T-cell (primary cell): Measurements from ENCODE around the gene NAB2. TPM values are rescaled to one million over a fixed set of nuclear protein-coding genes. Genes with fewer than 3 reads are reported as not detected.

Experiments used
- ATAC-seq, 4 experiments: fragments of 200-7000 bp in 3 of 4; fragments of 150-1000 bp in 1 of 4; cut with Tn5 transposase; replicated peaks in 1 of 4; 1 replicate in 3 of 4; 2 replicates in 1 of 4; pipeline ENCODE4 v1.10.0; 2021; ENCODE audit warnings: moderate library complexity in 3 of 4, mild to moderate bottlenecking in 2 of 4, moderate number of reproducible peaks in 1 of 4
- CTCF ChIA-PET, 2 donors: fragments of 300-600 bp; sonication (Branson Sonifier 250); formaldehyde crosslinking; loops; one replicate each; lab custom pipeline; 2022; ENCODE audit warnings: antibody characterized with exemption in 2 of 2; lab: Charles Lee
- POLR2A ChIA-PET, 2 donors: fragments of 300-600 bp; sonication (Branson Sonifier 250); formaldehyde crosslinking; loops; one replicate each; lab custom pipeline; 2022; ENCODE audit warnings: antibody characterized with exemption in 2 of 2; lab: Charles Lee
- DNase-seq, 35 experiments: peaks; one replicate each; pipeline versions ENCODE4 v3.0.0 to v3.0.0-alpha.2; 2013 to 2023
- H3K27ac ChIP-seq: one replicate; pipeline ENCODE4 v1.5.1; 2013; ENCODE audit warnings: low read length
- H3K27me3 ChIP-seq, 2 experiments: replicated peaks in 1 of 2; 1 replicate in 1 of 2; 2 replicates in 1 of 2; pipeline versions ENCODE4 v1.6.1 to v1.7.0; 2013; ENCODE audit warnings: low read length in 1 of 2, mixed read lengths in 1 of 2; ENCODE audit not compliant: control insufficient read depth in 2 of 2, insufficient read depth in 2 of 2; ENCODE audit errors: extremely low read depth in 1 of 2
- H3K36me3 ChIP-seq, 2 donors: 1 replicate in 1 of 2; 2 replicates in 1 of 2; pipeline versions ENCODE4 v1.6.1 to v1.7.0; 2013; ENCODE audit warnings: low read length in 1 of 2; ENCODE audit not compliant: control insufficient read depth in 2 of 2, insufficient read depth in 1 of 2; ENCODE audit errors: extremely low read depth in 1 of 2
- H3K4me1 ChIP-seq, 2 experiments: 1 replicate in 1 of 2; 2 replicates in 1 of 2; pipeline versions ENCODE4 v1.6.1 to v1.7.0; 2013; ENCODE audit warnings: low read length in 2 of 2, mixed read lengths in 1 of 2; ENCODE audit not compliant: insufficient read depth in 2 of 2, control insufficient read depth in 1 of 2; ENCODE audit errors: extremely low read depth in 1 of 2
- H3K4me3 ChIP-seq, 2 donors: 1 replicate in 1 of 2; 2 replicates in 1 of 2; pipeline versions ENCODE4 v1.5.1 to v1.7.0; 2013; ENCODE audit warnings: mild to moderate bottlenecking in 2 of 2, low read length in 1 of 2, moderate library complexity in 1 of 2; ENCODE audit not compliant: control insufficient read depth in 1 of 2; ENCODE audit errors: extremely low read depth in 1 of 2
- H3K9me3 ChIP-seq: 2 replicates; pipeline ENCODE4 v1.7.0; 2013
- H3K27ac Mint-ChIP-seq, 2 donors: one replicate each; pipeline ENCODE4 v1.8.0; 2020 to 2021; ENCODE audit warnings: mild to moderate bottlenecking in 2 of 2, mixed read lengths in 2 of 2
- H3K27me3 Mint-ChIP-seq, 2 donors: one replicate each; pipeline ENCODE4 v1.8.0; 2021 to 2022; ENCODE audit warnings: mixed read lengths in 2 of 2
- H3K36me3 Mint-ChIP-seq: one replicate; pipeline ENCODE4 v1.8.0; 2021; ENCODE audit warnings: mixed read lengths
- H3K4me1 Mint-ChIP-seq, 3 donors: one replicate each; pipeline ENCODE4 v1.8.0; 2020 to 2022; ENCODE audit warnings: mixed read lengths in 3 of 3, mild to moderate bottlenecking in 1 of 3
- H3K4me3 Mint-ChIP-seq, 3 donors: one replicate each; pipeline ENCODE4 v1.8.0; 2020 to 2022; ENCODE audit warnings: mild to moderate bottlenecking in 3 of 3, mixed read lengths in 3 of 3, moderate library complexity in 3 of 3
- H3K9me3 Mint-ChIP-seq, 3 donors: one replicate each; pipeline ENCODE4 v1.8.0; 2020 to 2022; ENCODE audit warnings: mixed read lengths in 3 of 3
- WGBS: methylation state at CpG from one replicate; pipeline ENCODE4 v1.1.5; 2013; ENCODE audit warnings: missing lambda C conversion rate; ENCODE audit not compliant: insufficient coverage; 5-methylcytosine and 5-hydroxymethylcytosine counted together
- total RNA-seq, 35 experiments: library from RNA in 6 of 35; stranded (reverse) in 6 of 35; fragments of 120-200 nt in 1 of 35; gene quantifications; one replicate each; pipeline versions ENCODE4 v1.2.1 to v1.2.4 and lab custom pipeline; 2013 to 2026

Gene NAB2
- total RNA-seq, 5 donors from 2014 or later (not counting 1 experiment from before 2014, with no cell fraction given): 4.2 to 21.6 (median 16.9) TPM

- peaks cover 14 to 32% of the 10 kb centered on the region in 2 donors for H3K36me3 ChIP-seq
- ATAC-seq: peak in 3 of 4 experiments; percentile 1 to 43 (median 5)
- peak overlapping the region; percentile 96 to 97 for H3K27ac Mint-ChIP-seq
- CTCF ChIA-PET: interaction anchor here (0.6 to 5.9 kb wide), 14 partner anchors 13 to 788 kb away, joined by 3 to 201 read pairs (median 14); partner anchors contain the start of genes NAB2 (in 1 of the 2), NACA (in 1 of the 2), NEMP1 (in 1 of the 2) and ZBTB39 (in 1 of the 2)
- H3K9me3 Mint-ChIP-seq: no peaks in the 10 kb centered on the region
- 3% methylated on average over 5 of the region's 28 CpGs for WGBS
- H3K9me3 ChIP-seq: no peaks in the 10 kb centered on the region
- peaks cover 46 to 61% (median 50%) of the 10 kb centered on the region in 3 donors for H3K4me1 Mint-ChIP-seq
- peaks cover 17 to 56% of the 10 kb centered on the region in 2 experiments for H3K4me1 ChIP-seq
- no peaks in the 10 kb centered on the region for H3K27me3 ChIP-seq
- peak overlapping the region; percentile 91 for H3K27ac ChIP-seq
- H3K4me3 Mint-ChIP-seq: peak overlapping the region; percentile 89 to 98 (median 92)
- peak overlapping the region; percentile 68 to 97 for H3K4me3 ChIP-seq
- H3K27me3 Mint-ChIP-seq: no peaks in the 10 kb centered on the region
- peaks cover 24% of the 10 kb centered on the region for H3K36me3 Mint-ChIP-seq
- POLR2A ChIA-PET: interaction anchor here (0.6 to 2.3 kb wide), 9 partner anchors 10 to 750 kb away, joined by 3 to 11 read pairs (median 4); partner anchors contain the start of genes NEMP1 (in 2 of the 2) and STAT2 (in 1 of the 2)
- DNase-seq: peak in 33 of 35 experiments; percentile 43 to 86 (median 65)
These were observed 21.5 kb downstream of the NAB2 start for GRCh38 chr12:57110104-57111030.

GRCh38 chr12:57111031-57111734 is 22.3 kb downstream of the NAB2 start, which contains the start of gene STAT6:
STAT6 (minus strand) TSS chr12:57111362; CDS start chr12:57108278, 3,084 bp downstream.
- Histone ChIP-seq H3K27ac (peak within 1 kb of the TSS; percentile 91), H3K4me3 (peak within 1 kb of the TSS; percentile 68 to 97), H3K9me3 (no peaks in the 10 kb centered on the region), H3K36me3 (peaks cover 11 to 24% of the 10 kb centered on the region in 2 donors), H3K27me3 (no peaks in the 10 kb centered on the region), H3K4me1 (peaks cover 17 to 52% of the 10 kb centered on the region in 2 experiments)
- Mint-ChIP-seq H3K4me3 (peak within 1 kb of the TSS; percentile 89 to 98 (median 92)), H3K4me1 (peaks cover 44 to 59% (median 50%) of the 10 kb centered on the region in 3 donors), H3K9me3 (no peaks in the 10 kb centered on the region), H3K36me3 (peaks cover 18% of the 10 kb centered on the region), H3K27me3 (peaks cover 0 to 1% of the 10 kb centered on the region in 2 donors), H3K27ac (peak within 1 kb of the TSS; percentile 96 to 97)
- WGBS: 1% methylated on average over 7 of the region's 13 CpGs
- ATAC-seq (peak; percentile 71 to 76 (median 72)), DNase-seq (peak; percentile 55 to 93 (median 85))
- ChIA-PET POLR2A (interaction anchor here (0.6 to 2.3 kb wide), 12 partner anchors 17 to 751 kb away, joined by 3 to 11 read pairs (median 4); partner anchors contain the start of genes NEMP1 (in 2 of the 2), LRP1 (in 1 of the 2) and STAT2 (in 1 of the 2)), CTCF (interaction anchor here (0.6 to 5.9 kb wide), 31 partner anchors 13 to 788 kb away, joined by 3 to 201 read pairs (median 6); partner anchors contain the start of genes LRP1 (in 1 of the 2), NAB2 (in 1 of the 2), NACA (in 1 of the 2) and NEMP1 (in 1 of the 2))

GRCh38 chr12:57112492-57113294 is 23.8 kb downstream of the NAB2 start:
- WGBS: 97% methylated on average over 5 of the region's 9 CpGs
- Histone ChIP-seq H3K4me1 (peaks cover 11 to 41% of the 10 kb centered on the region in 2 experiments), H3K36me3 (peaks cover 3 to 9% of the 10 kb centered on the region in 2 donors), H3K4me3 (peak overlapping the region; percentile 68 to 97), H3K9me3 (no peaks in the 10 kb centered on the region), H3K27ac (peak overlapping the region; percentile 91), H3K27me3 (no peaks in the 10 kb centered on the region)
- Mint-ChIP-seq H3K4me1 (peaks cover 32 to 44% (median 37%) of the 10 kb centered on the region in 3 donors), H3K9me3 (no peaks in the 10 kb centered on the region), H3K36me3 (peaks cover 3% of the 10 kb centered on the region), H3K27me3 (peaks cover 0 to 3% of the 10 kb centered on the region in 2 donors), H3K4me3 (peak overlapping the region; percentile 89 to 98 (median 92)), H3K27ac (peak overlapping the region; percentile 96 to 97)
- DNase-seq (no peak), ATAC-seq (no peak)
- POLR2A ChIA-PET: interaction anchor here (0.5 to 2.3 kb wide), 10 partner anchors 16 to 492 kb away, joined by 3 to 11 read pairs (median 5); partner anchors contain the start of genes LRP1 (in 1 of the 2) and NEMP1 (in 1 of the 2)
- CTCF ChIA-PET: interaction anchor here (0.6 to 5.9 kb wide), 31 partner anchors 9 to 577 kb away, joined by 3 to 201 read pairs (median 6); partner anchors contain the start of genes LRP1 (in 1 of the 2), NAB2 (in 1 of the 2), NEMP1 (in 1 of the 2) and SHMT2 (in 1 of the 2)

- WGBS: 87% methylated on average over 5 of the region's 5 CpGs
- Mint-ChIP-seq H3K4me3 (no peak overlapping the region), H3K9me3 (no peaks in the 10 kb centered on the region), H3K36me3 (no peaks in the 10 kb centered on the region), H3K27ac (no peak overlapping the region), H3K4me1 (peaks cover 9 to 12% (median 12%) of the 10 kb centered on the region in 3 donors), H3K27me3 (peaks cover 0 to 3% of the 10 kb centered on the region in 2 donors)
- Histone ChIP-seq H3K36me3 (no peaks in the 10 kb centered on the region), H3K4me1 (peaks cover 0 to 12% of the 10 kb centered on the region in 2 experiments), H3K4me3 (no peak overlapping the region), H3K27ac (no peak overlapping the region), H3K27me3 (no peaks in the 10 kb centered on the region), H3K9me3 (no peaks in the 10 kb centered on the region)
- CTCF ChIA-PET: interaction anchor here in 1 of 2 donors (0.6 kb wide), 2 partner anchors 40 to 46 kb away, joined by 3 to 4 read pairs; no protein-coding TSS in a partner anchor
- no peak for ATAC-seq
- POLR2A ChIA-PET: no interaction called here
- DNase-seq: no peak
These were observed 27.8 kb downstream of the NAB2 start for GRCh38 chr12:57116580-57117281.

- Histone ChIP-seq H3K4me1 (no peaks in the 10 kb centered on the region), H3K4me3 (no peak overlapping the region), H3K9me3 (no peaks in the 10 kb centered on the region), H3K27me3 (no peaks in the 10 kb centered on the region), H3K27ac (no peak overlapping the region), H3K36me3 (no peaks in the 10 kb centered on the region)
- no peaks in the 10 kb centered on the region for H3K4me1 Mint-ChIP-seq
- H3K9me3 Mint-ChIP-seq: no peaks in the 10 kb centered on the region
- peaks cover 0 to 3% of the 10 kb centered on the region in 2 donors for H3K27me3 Mint-ChIP-seq
- H3K4me3 Mint-ChIP-seq: no peak overlapping the region
- H3K27ac Mint-ChIP-seq: no peak overlapping the region
- ChIA-PET POLR2A (no interaction called here), CTCF (no interaction called here)
- WGBS: 100% methylated on average over 1 of the region's 1 CpG
- DNase-seq (no peak), ATAC-seq (peak in 1 of 4 experiments; percentile 12)
- H3K36me3 Mint-ChIP-seq: no peaks in the 10 kb centered on the region
These were observed 29.9 kb downstream of the NAB2 start for GRCh38 chr12:57118711-57119271.
